ENCODE measurements around the gene PSKH1. TPM values are rescaled to one million over a fixed set of nuclear protein-coding genes. Genes with fewer than 3 reads are reported as not detected.
A peak's percentile ranks its signal among the peaks of the same experiment; 100 is the strongest.

Gene PSKH1
- total RNA-seq, 1 donor from 2014 or later, result 6.5 TPM

- DNase-seq (ENCODE audit: low spot score in 2 of 2), result no peak
- FAIRE-seq, result no peak
These were observed 29.7 kb downstream of the PSKH1 start for GRCh38 chr16:67922740-67923139.

DNA sequence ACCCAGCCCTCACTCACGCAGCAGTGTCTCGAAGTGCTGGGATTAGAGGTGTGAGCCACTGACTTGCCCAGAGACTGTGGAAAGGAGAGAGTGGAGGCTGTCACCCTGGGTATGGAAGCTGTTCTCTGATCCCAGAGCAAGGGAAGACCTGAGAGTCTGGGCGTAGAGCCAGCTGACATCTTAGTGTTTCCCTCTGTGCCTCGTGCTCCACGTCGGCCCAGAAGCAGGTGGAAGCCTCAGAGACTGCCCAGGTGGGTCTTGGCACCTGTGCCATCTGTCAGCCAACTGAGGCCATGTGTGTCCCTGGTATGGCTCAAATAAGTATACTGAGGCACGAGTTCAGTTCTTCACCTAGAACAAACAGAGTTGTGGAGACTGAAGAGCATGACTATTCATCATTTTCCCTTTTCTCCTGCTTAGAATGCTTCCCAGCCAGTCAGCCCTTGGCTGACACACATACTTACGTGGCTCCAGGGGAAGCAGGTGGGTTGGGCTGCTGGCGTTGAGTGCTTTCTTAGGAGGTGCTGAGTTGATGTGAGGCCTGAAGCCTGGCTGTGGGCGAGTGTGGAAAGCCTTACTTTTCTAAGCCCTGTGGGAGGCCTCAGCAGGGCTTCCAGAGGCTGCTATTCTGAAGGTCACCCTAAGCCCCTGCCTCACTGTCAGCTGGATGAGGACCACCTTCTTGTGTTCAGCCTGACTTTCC, 30.5 kb downstream of the PSKH1 start:
- DNase-seq (ENCODE audit: low spot score in 2 of 2), result no peak
- no peak for FAIRE-seq

- FAIRE-seq (no peak), DNase-seq (ENCODE audit: low spot score in 2 of 2) (no peak)
These were observed 31.3 kb downstream of the PSKH1 start for GRCh38 chr16:67924140-67924906.

DNA sequence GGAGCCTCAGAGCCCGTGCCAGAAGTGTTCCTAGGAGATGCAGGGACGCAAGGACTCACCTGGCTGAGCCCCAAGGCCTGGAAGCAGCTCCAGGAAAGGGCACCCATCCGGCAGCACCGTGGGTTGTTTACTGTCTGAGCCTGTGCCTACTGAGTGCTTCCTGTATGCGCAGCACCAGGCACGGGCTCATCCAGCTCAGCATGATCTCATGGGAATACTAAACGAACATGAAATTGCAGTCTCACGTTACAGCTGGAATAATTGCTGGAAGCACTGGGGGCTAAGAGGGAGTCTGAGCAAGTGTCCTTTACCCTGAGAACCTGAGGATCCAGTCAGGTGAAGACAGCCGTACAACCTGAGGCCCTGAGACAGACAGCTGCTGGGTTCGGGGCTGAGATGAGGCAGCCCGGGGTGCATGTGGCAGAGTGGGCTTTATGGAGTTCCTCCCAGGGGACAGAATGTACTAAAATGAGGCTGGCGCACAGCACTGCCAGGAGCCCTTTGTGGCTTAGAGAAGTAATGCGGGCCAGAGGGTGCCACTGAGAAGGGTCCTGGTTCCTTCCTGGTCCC, 33.2 kb downstream of the PSKH1 start:
- no peak for FAIRE-seq
- DNase-seq (ENCODE audit: low spot score in 2 of 2), result peak in 1 of 2 donors; percentile 54

DNA sequence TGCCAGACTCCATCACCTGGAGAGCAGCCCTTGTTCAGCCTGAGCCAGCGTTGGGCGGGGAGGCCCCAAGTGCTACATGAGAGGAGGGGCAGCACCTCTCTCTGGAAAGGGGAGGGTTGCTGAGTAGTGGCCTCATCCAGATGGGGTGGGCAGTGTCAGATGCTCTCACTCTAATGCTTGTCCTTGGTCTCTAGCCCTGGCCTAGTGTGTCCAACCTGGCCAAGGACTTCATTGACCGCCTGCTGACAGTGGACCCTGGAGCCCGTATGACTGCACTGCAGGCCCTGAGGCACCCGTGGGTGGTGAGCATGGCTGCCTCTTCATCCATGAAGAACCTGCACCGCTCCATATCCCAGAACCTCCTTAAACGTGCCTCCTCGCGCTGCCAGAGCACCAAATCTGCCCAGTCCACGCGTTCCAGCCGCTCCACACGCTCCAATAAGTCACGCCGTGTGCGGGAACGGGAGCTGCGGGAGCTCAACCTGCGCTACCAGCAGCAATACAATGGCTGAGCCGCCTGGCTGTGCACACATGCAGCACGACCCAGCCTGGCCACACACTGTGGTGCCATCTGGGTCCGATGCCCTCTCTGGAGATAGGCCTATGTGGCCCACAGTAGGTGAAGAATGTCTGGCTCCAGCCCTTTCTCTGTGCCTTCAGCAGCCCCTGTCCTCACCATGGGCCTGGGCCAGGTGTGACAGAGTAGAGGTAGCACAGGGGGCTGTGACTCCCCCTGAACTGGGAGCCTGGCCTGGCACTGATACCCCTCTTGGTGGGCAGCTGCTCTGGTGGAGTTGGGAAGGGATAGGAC, 34.3 kb downstream of the PSKH1 start:
- DNase-seq (ENCODE audit: low spot score in 2 of 2), result no peak
- no peak for FAIRE-seq

DNA sequence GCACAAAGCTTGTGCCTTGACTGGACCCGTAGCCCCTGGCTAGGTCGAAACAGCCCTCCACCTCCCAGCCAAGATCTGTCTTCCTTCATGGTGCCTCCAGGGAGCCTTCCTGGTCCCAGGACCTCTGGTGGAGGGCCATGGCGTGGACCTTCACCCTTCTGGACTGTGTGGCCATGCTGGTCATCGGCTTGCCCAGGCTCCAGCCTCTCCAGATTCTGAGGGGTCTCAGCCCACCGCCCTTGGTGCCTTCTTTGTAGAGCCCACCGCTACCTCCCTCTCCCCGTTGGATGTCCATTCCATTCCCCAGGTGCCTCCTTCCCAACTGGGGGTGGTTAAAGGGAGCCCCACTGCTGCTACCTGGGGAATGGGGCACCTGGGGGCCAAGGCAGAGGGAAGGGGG, 35.1 kb downstream of the PSKH1 start:
- no peak for DNase-seq (ENCODE audit: low spot score in 2 of 2)
- FAIRE-seq, result no peak

GRCh38 chr16:67928561-67929364, 35.7 kb downstream of the PSKH1 start:
- DNase-seq (ENCODE audit: low spot score in 2 of 2), result peak; percentile 59 to 86
- FAIRE-seq, result no peak

DNA sequence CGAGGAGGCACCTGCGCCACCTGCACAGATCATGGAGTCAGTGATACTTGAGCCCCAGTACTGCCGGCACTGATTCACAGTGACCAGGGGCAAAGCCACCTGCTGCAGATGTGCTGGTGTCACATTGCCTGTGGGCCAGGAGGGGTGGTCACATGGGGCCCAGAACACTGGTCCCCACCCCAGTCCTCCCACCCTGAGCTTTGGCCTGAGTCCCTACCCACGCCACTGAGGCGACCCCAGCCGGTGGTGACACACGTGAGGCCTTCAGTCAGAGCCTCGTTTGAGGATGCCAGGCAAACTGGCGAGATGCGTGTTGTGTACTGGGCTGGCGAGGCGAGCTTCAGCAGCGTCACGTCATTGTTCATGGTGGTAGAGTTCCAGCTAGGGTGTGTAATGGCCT, 37.1 kb downstream of the PSKH1 start:
- DNase-seq (ENCODE audit: low spot score in 2 of 2), result no peak
- FAIRE-seq, result no peak

DNA sequence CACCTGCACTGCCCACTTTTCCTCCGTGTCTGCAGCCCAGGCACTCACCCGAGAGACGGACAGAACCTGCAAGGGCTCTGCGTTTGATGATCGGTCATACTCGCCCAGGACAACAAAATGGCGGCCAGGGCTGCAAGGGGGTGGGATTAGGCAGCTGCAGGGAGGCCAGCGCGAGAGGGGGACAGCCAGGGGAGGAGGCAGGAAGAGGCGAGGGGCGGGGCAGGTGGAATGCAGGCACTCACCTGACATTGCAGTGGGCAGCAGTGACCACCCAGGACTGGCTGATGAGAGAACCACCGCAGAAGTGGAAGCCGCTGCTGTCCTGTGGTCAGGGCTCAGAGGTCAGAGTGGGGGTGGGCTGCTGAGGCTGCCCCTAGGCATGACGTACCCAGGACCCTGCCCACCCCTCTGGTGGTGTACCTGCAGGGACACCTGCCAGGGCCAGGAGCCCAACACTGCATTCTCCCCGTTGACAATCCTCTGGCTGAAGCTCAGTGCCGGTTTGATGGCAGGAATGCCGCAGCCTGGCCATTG, 37.7 kb downstream of the PSKH1 start:
- DNase-seq (ENCODE audit: low spot score in 2 of 2) (no peak), FAIRE-seq (no peak)

DNA sequence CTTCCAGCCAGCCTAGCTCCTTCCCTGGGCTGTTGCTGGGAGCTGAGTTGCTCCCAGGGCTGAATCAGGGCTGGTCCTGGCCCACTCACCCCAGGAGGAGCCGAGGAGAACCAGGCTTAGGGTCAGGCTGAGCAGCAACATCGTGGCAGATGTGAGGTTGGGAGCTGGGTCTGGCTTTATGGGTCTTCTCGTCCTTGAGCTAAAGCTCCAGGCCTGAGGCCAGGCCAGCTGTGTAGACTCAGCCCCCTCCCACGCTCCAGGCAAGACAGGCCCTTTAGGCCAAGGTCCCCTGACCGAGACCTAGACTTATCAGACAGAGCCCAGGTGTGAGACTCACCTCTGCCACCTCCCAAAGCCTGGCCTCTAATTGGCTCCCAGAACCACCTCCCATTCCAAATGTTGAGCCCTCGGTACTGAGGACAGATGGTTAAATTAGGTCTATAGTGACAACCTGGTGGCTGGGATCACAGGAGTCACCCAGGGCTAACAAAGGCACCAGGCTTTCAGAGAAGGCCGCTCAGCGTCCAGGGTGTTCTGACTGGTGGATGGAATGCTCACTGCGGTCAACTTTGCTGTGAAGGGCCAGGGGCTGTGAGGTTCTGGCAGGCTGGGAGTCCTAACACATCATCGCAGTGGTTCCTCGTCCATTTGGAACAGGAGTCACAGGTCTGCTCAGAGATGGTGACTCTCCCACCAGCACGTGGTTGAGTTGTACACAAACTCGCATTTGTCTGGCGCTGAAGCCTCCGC, 38.8 kb downstream of the PSKH1 start, which contains the start of gene CTRL:
TSS of gene CTRL (minus strand) at position 151 of the 750 bp plus-strand sequence. CDS start at position 141, 10 bp downstream.
- DNase-seq (ENCODE audit: low spot score in 2 of 2), result no peak
- no peak for FAIRE-seq

- DNase-seq (ENCODE audit: low spot score in 2 of 2), result no peak
- no peak for FAIRE-seq
These were observed 39.4 kb downstream of the PSKH1 start for GRCh38 chr16:67932462-67932840.

- FAIRE-seq, result no peak
- DNase-seq (ENCODE audit: low spot score in 2 of 2), result no peak
These were observed 40.8 kb downstream of the PSKH1 start for GRCh38 chr16:67933805-67934204.

DNA sequence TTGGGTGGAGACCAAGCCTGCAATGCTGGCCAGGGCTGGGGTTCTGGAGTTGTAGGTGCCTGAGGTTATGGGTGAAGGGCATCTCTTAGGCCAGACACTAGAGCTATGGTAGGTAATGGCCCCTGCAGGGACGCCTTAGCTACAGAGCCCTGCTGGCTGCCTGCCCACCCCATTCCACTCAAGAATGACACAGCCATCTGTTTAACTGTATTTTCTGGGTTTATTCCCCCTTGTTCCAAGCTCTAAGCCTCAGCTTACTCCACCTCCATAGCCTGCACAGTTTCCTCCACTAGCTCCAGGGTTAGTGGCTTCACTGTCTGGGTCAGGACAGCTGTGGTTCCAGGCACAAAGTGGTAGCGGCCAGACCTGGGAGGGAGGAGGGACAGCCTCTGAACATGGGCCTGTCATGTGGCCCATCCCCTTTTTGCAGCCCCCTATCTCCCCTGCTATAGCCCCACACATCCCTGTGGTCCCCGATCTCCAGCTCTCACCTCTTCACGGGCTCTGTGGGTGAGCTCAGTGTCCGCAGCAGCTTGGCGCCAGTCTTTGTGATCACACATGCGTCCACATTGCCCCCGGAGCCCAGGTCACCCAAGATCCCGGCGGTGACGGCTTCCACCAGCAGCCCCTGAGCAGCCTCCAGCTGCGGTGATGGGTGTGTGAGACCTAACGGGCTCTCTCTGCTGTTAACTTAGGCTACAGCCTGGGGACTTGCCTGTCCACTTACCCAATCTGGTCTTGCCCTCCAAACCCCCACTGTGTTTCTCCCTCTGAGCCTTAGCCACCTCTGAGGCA, 41.4 kb downstream of the PSKH1 start:
- no peak for FAIRE-seq
- DNase-seq (ENCODE audit: low spot score in 2 of 2), result no peak

DNA sequence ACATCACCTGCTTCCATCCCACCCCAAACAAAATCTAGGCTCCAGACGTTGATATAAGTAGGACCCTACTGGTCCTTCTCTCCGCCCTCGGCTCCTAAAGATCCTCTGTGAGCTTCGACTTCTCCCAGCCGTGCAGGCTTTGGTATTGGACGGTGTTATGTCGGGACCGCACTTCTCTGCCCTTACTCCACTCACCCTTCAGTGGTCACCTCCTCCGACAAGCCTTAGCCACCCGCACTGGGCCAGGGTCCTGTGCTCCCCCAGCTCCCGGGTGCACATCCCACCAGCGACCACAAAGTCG, 42.0 kb downstream of the PSKH1 start:
- no peak for FAIRE-seq
- DNase-seq (ENCODE audit: low spot score in 2 of 2), result no peak

GRCh38 chr16:67935402-67936123, 42.5 kb downstream of the PSKH1 start:
- FAIRE-seq, result no peak

DNA sequence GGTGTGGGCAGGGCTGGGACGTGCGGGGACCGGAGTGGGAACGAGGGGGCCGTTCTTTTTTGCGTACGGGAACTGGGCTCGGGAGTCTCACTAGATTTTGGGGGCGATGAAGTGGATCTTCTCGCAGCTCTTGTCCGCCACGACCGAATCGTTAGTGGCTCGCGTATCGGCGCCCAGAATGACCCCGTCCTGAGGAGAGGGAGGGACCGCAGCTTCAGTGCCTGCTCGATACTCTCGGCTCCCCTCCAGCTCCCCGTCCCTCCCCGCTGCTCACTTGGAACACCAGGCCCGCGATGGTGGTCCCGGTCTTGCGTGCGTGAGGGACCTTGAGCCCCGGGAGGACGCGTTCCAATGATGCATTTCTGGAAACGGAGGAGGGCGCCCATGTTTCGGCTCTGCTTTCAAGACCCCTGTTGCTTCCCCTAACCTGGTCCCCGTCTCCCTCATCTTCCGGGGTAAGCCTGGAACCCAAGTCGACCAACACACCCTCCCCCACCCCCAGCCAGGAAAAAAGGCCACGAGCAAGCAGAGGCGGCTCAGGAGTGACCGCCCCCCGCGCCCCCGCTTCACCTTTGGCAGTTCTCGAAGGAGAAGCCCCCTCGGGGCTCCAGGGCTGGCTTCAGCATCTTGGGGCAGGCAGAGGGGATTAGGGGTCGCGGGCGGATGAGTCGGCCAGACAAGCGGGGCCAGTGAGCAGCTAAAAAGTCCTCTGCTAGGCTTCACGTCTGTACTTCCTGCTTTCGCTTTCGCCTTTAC, 43.2 kb downstream of the PSKH1 start, which contains the start of gene PSMB10:
TSS of gene PSMB10 (minus strand) at position 727 of the 756 bp plus-strand sequence. CDS start at position 626, 101 bp downstream.
- FAIRE-seq (no peak), DNase-seq (ENCODE audit: low spot score in 2 of 2) (peak in 1 of 2 donors; percentile 65)

More at GRCh38 chr16:67935402-67936123, 42.5 kb downstream of the PSKH1 start:
- peak; percentile 91 to 99 for DNase-seq (ENCODE audit: low spot score in 2 of 2)

Measured in frontal cortex (tissue), 4 donors.